HepG2 (cell line): ENCODE results near the gene CUL4A. TPM values are rescaled to one million over a fixed set of nuclear protein-coding genes. Genes with fewer than 3 reads are reported as not detected.
A peak's percentile ranks its signal among the peaks of the same experiment; 100 is the strongest.

ENCODE experiments used
- ATAD3A ChIP-seq: sonication (generic); formaldehyde crosslinking; IDR thresholded peaks from 2 replicates; pipeline ENCODE4 v1.4.0; 2020; ENCODE audit warnings: missing genetic modification reagents
- CAMTA2 ChIP-seq: sonication (generic); formaldehyde crosslinking; IDR thresholded peaks from 2 replicates; pipeline ENCODE4 v1.4.0; 2020; ENCODE audit warnings: mild to moderate bottlenecking, missing genetic modification reagents, borderline replicate concordance
- CEBPZ ChIP-seq: IDR thresholded peaks from 2 replicates; pipeline ENCODE4 v1.6.1; 2012; ENCODE audit warnings: low read length, improper control_type of control experiment
- DNMT3B ChIP-seq: conservative IDR thresholded peaks from 2 replicates; pipeline ENCODE4 v1.6.1; 2016; ENCODE audit warnings: missing biosample characterization, control low read depth
- ETV5 ChIP-seq: IDR thresholded peaks from 2 replicates; pipeline ENCODE4 v1.6.1; 2018; ENCODE audit warnings: missing biosample characterization, missing genetic modification reagents, inconsistent platforms, borderline replicate concordance
- FOXK2 ChIP-seq: fragments of 450-650 bp; IDR thresholded peaks from 2 replicates; pipeline ENCODE4 v1.6.1; 2016
- HMGXB3 ChIP-seq: sonication (generic); formaldehyde crosslinking; IDR thresholded peaks from 2 replicates; pipeline ENCODE4 v1.4.0; 2020; ENCODE audit warnings: missing genetic modification reagents, borderline replicate concordance
- MAF1 ChIP-seq: sonication (generic); formaldehyde crosslinking; IDR thresholded peaks from 2 replicates; pipeline ENCODE4 v1.5.0; 2020; ENCODE audit warnings: missing genetic modification reagents, borderline replicate concordance
- SMARCC2 ChIP-seq: fragments of 450-650 bp; IDR thresholded peaks from 2 replicates; pipeline ENCODE4 v1.6.1; 2017; ENCODE audit warnings: antibody characterized with exemption, mild to moderate bottlenecking
- TBL1XR1 ChIP-seq: fragments of 150-350 bp; IDR thresholded peaks from 2 replicates; pipeline ENCODE4 v1.6.1; 2014; ENCODE audit warnings: borderline replicate concordance, low read length; ENCODE audit not compliant: partially characterized antibody
- TBP ChIP-seq: sonication (generic); formaldehyde crosslinking; IDR thresholded peaks from 2 replicates; pipeline ENCODE4 v1.5.0; 2020; ENCODE audit warnings: missing genetic modification reagents
- TEAD2 ChIP-seq: sonication (generic); formaldehyde crosslinking; IDR thresholded peaks from 2 replicates; pipeline ENCODE4 v1.9.0; 2021; ENCODE audit warnings: missing genetic modification reagents
- ZNF234 ChIP-seq: sonication (generic); formaldehyde crosslinking; conservative IDR thresholded peaks from 2 replicates; pipeline ENCODE4 v1.5.1; 2020; ENCODE audit warnings: mild to moderate bottlenecking, missing genetic modification reagents
- ZNF432 ChIP-seq: sonication (generic); formaldehyde crosslinking; IDR thresholded peaks from 2 replicates; pipeline ENCODE4 v1.5.0; 2020; ENCODE audit warnings: missing genetic modification reagents, mild to moderate bottlenecking, borderline replicate concordance
- ZNF605 ChIP-seq: sonication (generic); formaldehyde crosslinking; IDR thresholded peaks from 2 replicates; pipeline ENCODE4 v1.8.0; 2022; ENCODE audit warnings: mild to moderate bottlenecking, missing genetic modification reagents
- ZNF674 ChIP-seq: sonication (generic); formaldehyde crosslinking; IDR thresholded peaks from 2 replicates; pipeline ENCODE4 v1.5.0; 2020; ENCODE audit warnings: low read depth, mild to moderate bottlenecking, missing genetic modification reagents
- ZNF891 ChIP-seq: sonication (generic); formaldehyde crosslinking; IDR thresholded peaks from 2 replicates; pipeline ENCODE4 v1.5.0; 2020; ENCODE audit warnings: mild to moderate bottlenecking, missing genetic modification reagents
- ZSCAN5A ChIP-seq: sonication (generic); formaldehyde crosslinking; IDR thresholded peaks from 2 replicates; pipeline ENCODE4 v1.8.0; 2022; ENCODE audit warnings: mild to moderate bottlenecking, missing genetic modification reagents, borderline replicate concordance
- polyA plus RNA-seq, 8 experiments: library from polyadenylated mRNA; depleted of rRNA in 3 of 8; stranded (reverse) in 7 of 8; unstranded in 1 of 8; fragments of >200 nt; fragmentation: Illumina TruSeq in 4 of 8; extraction: Trizol in 4 of 8; gene quantifications; 2 replicates each; pipeline versions ENCODE4 v1.2.1 to v1.2.3, GENCODE V29; 2011 to 2016; ENCODE audit warnings: low read depth in 4 of 8, missing spikeins in 1 of 8, mixed read lengths in 1 of 8; ENCODE audit not compliant: insufficient read depth in 1 of 8
- total RNA-seq, 5 experiments: library from RNA; depleted of rRNA; stranded (reverse); fragments of >200 nt; fragmentation: Illumina TruSeq; extraction: Trizol; gene quantifications; 2 replicates each; pipeline ENCODE4 v1.2.3, GENCODE V29; 2016; ENCODE audit warnings: low read depth in 1 of 5

The CUL4A gene
- total and polyA plus RNA-seq, 2 of the 13 experiments (the other 11 are each of a cell fraction or from before 2014, with no cell fraction given) = 51.2 to 75.3 TPM

GRCh38 chr13:113296823-113297369 is 87.5 kb downstream of the CUL4A start, which contains the start of gene LAMP1 (continued):
- peak; percentile 86; the same call in 1 of the 2 replicates for TF ChIP-seq HMGXB3 (CRISPR knock-in tag)
- TF ChIP-seq SMARCC2 = no peak
- TF ChIP-seq TBP = no peak
- peak; percentile 92 for TF ChIP-seq CAMTA2 (CRISPR knock-in tag)
- no peak for TF ChIP-seq FOXK2
- 0 out of 2 replicates have a peak, but pooled peaks have one; percentile 65 for TF ChIP-seq MAF1 (CRISPR knock-in tag)
- TF ChIP-seq ZNF432 (CRISPR knock-in tag) = no peak
- TF ChIP-seq ETV5 (CRISPR knock-in tag) = peak; percentile 78
- TF ChIP-seq TEAD2 = no peak
- 0 out of 2 replicates have a peak, but pooled peaks have one; percentile 27 for TF ChIP-seq DNMT3B (CRISPR knock-in tag)
- peak; percentile 98 for TF ChIP-seq ZNF605 (CRISPR knock-in tag)
- no peak for TF ChIP-seq CEBPZ
- no peak for TF ChIP-seq ATAD3A (CRISPR knock-in tag)
- TF ChIP-seq ZNF891 = peak; percentile 92
- no peak for TF ChIP-seq ZNF674 (CRISPR knock-in tag)
- TF ChIP-seq TBL1XR1 = peak; percentile 89
- TF ChIP-seq ZSCAN5A = no peak; the same call in 1 of the 2 replicates
- TF ChIP-seq ZNF234 (CRISPR knock-in tag) = no peak
